Naive thymus-derived CD8-positive, alpha-beta T cell (primary cell): Measurements from ENCODE around the gene HDAC9. TPM values are rescaled to one million over a fixed set of nuclear protein-coding genes. Genes with fewer than 3 reads are reported as not detected.

Experiments used
- ATAC-seq, 2 donors: fragments of 150-1000 bp; cut with Tn5 transposase in 1 of 2; sonication (Bioruptor Pico), chemical (Tn5 transposase) in 1 of 2; 1 replicate in 1 of 2; 2 replicates in 1 of 2; pipeline ENCODE4 v1.10.0; 2021; ENCODE audit warnings: mild to moderate bottlenecking in 2 of 2, moderate library complexity in 2 of 2
- POLR2A ChIA-PET: fragments of 350-600 bp; sonication (Branson Sonifier 250); formaldehyde crosslinking; loops from one replicate; lab custom pipeline; 2021; ENCODE audit warnings: antibody characterized with exemption; lab: Charles Lee
- DNase-seq, 10 donors: peaks; one replicate each; pipeline versions ENCODE4 v3.0.0 to v3.0.0-alpha.2; 2020 to 2022
- H3K27ac Mint-ChIP-seq, 10 donors: one replicate each; pipeline ENCODE4 v1.8.0; 2020 to 2022; ENCODE audit warnings: mild to moderate bottlenecking in 10 of 10, mixed read lengths in 10 of 10, moderate library complexity in 4 of 10, inconsistent platforms in 1 of 10
- H3K27me3 Mint-ChIP-seq, 5 donors: one replicate each; pipeline ENCODE4 v1.8.0; 2021 to 2022; ENCODE audit warnings: mixed read lengths in 5 of 5
- H3K36me3 Mint-ChIP-seq, 3 donors: one replicate each; pipeline ENCODE4 v1.8.0; 2020 to 2022; ENCODE audit warnings: mixed read lengths in 3 of 3, mild to moderate bottlenecking in 2 of 3, inconsistent platforms in 1 of 3
- H3K4me1 Mint-ChIP-seq, 4 donors: one replicate each; pipeline ENCODE4 v1.8.0; 2021 to 2022; ENCODE audit warnings: mixed read lengths in 4 of 4
- H3K4me3 Mint-ChIP-seq, 10 donors: one replicate each; pipeline ENCODE4 v1.8.0; 2020 to 2022; ENCODE audit warnings: mild to moderate bottlenecking in 10 of 10, mixed read lengths in 10 of 10, moderate library complexity in 6 of 10, inconsistent platforms in 1 of 10
- H3K9me3 Mint-ChIP-seq, 9 donors: one replicate each; pipeline ENCODE4 v1.8.0; 2020 to 2022; ENCODE audit warnings: mixed read lengths in 9 of 9, mild to moderate bottlenecking in 3 of 9, inconsistent platforms in 1 of 9, moderate library complexity in 1 of 9
- polyA plus RNA-seq, 3 donors: library from polyadenylated mRNA; unstranded; fragments of 300-500 nt; fragmentation: Illumina TruSeq; gene quantifications; one replicate each; pipeline ENCODE4 v1.2.3, GENCODE V29; 2021
- total RNA-seq, 8 experiments: library from RNA in 2 of 8; stranded (reverse) in 2 of 8; gene quantifications; one replicate each; pipeline ENCODE4 v1.2.3 and lab custom pipeline; 2021 to 2026

Gene HDAC9
- total and polyA plus RNA-seq, 5 experiments from 2014 or later: 0.03 to 3.1 (median 2.0) TPM

DNA sequence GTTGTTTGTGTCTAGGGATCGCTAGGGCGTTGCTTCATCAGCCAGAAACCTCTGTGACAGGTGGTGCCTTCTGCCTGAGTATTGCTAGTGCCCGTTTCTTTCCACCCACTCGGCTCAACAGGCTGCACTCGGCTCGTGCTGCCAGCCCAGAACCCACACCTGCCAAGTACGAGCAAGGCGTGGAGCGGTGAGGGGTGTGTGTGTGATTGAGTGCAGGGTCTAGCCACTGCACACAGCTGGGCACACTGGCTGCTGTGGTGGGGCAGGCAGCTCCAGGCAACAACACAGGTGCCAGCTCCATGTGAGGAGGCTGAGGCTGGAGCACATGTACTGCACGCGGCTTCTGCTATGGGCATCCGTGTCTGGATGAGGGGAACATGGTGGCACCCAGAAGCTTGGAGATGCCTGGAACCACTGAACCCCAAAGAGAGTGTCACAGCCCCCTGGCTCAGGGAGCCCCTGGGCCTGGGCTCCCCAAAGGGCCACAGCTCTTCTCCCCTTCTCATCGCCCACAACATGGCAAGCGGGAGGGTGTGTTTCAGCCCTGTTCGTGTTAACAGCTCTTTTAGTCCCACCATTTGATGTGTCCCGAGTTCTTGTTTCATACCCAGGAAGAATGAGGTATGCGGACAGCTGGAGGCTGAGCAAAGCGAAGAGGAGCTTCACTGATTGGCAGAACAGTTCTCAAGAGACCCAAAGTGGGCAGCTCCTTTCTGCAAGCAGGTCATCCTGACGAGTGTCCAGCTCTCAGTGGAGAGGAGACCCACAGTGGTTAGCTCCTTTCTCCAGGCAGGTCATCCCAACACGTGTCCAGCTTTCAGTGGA lies 78.1 kb downstream of the HDAC9 start:
- H3K9me3 Mint-ChIP-seq: no peaks in the 10 kb centered on the region
- no peaks in the 10 kb centered on the region for H3K27me3 Mint-ChIP-seq
- no peaks in the 10 kb centered on the region for H3K36me3 Mint-ChIP-seq
- no peak overlapping the region for H3K4me3 Mint-ChIP-seq
- ATAC-seq (no peak), DNase-seq (no peak)
- POLR2A ChIA-PET: no interaction called here
- H3K4me1 Mint-ChIP-seq: peaks cover 0 to 28% (median 0%) of the 10 kb centered on the region in 4 donors
- peak overlapping the region in 1 of 10 donors; percentile 38 for H3K27ac Mint-ChIP-seq

GRCh38 chr7:18574235-18574540 lies 78.6 kb downstream of the HDAC9 start:
- Mint-ChIP-seq H3K4me3 (no peak overlapping the region), H3K27me3 (no peaks in the 10 kb centered on the region), H3K36me3 (no peaks in the 10 kb centered on the region), H3K27ac (no peak overlapping the region), H3K4me1 (peaks cover 0 to 28% (median 0%) of the 10 kb centered on the region in 4 donors), H3K9me3 (no peaks in the 10 kb centered on the region)
- DNase-seq: no peak
- ATAC-seq: no peak
- POLR2A ChIA-PET: no interaction called here

- Mint-ChIP-seq H3K27me3 (no peaks in the 10 kb centered on the region), H3K36me3 (no peaks in the 10 kb centered on the region), H3K4me3 (no peak overlapping the region), H3K4me1 (peaks cover 0 to 28% (median 0%) of the 10 kb centered on the region in 4 donors), H3K9me3 (no peaks in the 10 kb centered on the region), H3K27ac (no peak overlapping the region)
- POLR2A ChIA-PET: no interaction called here
- ATAC-seq (no peak), DNase-seq (no peak)
Measured at GRCh38 chr7:18574676-18575075, 79.1 kb downstream of the HDAC9 start.

GRCh38 chr7:18575622-18576572 lies 80.3 kb downstream of the HDAC9 start:
- Mint-ChIP-seq H3K36me3 (no peaks in the 10 kb centered on the region), H3K27me3 (no peaks in the 10 kb centered on the region), H3K4me3 (no peak overlapping the region), H3K4me1 (peaks cover 0 to 28% (median 0%) of the 10 kb centered on the region in 4 donors), H3K27ac (no peak overlapping the region), H3K9me3 (no peaks in the 10 kb centered on the region)
- DNase-seq (no peak), ATAC-seq (no peak)
- POLR2A ChIA-PET: no interaction called here

DNA sequence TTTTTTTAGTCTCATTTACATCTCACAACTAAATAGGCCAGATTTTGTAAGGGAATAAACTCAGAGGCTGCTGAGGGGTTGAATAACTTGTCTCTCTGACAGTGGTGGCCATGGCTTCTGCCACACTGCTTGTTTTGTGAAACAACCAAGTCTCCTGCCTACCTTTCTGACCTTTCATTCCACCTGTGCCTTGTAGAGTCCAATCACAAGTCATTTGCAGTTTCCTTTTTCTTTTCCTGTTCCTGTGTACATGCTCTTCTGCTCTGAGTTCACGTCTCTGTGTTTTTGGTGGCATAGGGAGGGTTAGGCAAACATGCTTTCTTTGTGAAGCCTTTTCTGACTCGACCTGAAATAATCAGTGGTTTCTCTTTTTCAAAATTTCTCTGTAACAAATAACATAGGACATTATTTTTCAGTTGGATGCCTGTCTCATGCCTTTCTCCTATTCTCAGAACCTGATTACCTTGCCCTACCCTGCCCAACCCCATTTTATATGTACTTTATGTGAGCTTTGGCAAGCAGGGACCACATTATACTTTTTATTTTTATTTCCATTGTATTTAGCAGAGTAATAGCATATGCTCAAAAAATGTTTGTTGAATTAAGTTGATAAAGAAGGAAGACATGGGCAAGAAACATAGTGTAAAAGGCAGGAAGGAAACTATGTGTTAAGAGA lies 81.7 kb downstream of the HDAC9 start:
- no peak overlapping the region for H3K27ac Mint-ChIP-seq
- no peak for DNase-seq
- no peaks in the 10 kb centered on the region for H3K9me3 Mint-ChIP-seq
- ATAC-seq: no peak
- no peaks in the 10 kb centered on the region for H3K27me3 Mint-ChIP-seq
- H3K4me3 Mint-ChIP-seq: no peak overlapping the region
- POLR2A ChIA-PET: no interaction called here
- H3K4me1 Mint-ChIP-seq: peaks cover 0 to 26% (median 0%) of the 10 kb centered on the region in 4 donors
- no peaks in the 10 kb centered on the region for H3K36me3 Mint-ChIP-seq

GRCh38 chr7:18579698-18580097 lies 84.1 kb downstream of the HDAC9 start:
- Mint-ChIP-seq H3K4me1 (peaks cover 0 to 17% (median 0%) of the 10 kb centered on the region in 4 donors), H3K36me3 (no peaks in the 10 kb centered on the region), H3K4me3 (no peak overlapping the region), H3K27ac (no peak overlapping the region), H3K9me3 (no peaks in the 10 kb centered on the region), H3K27me3 (no peaks in the 10 kb centered on the region)
- POLR2A ChIA-PET: no interaction called here
- no peak for DNase-seq
- no peak for ATAC-seq

DNA sequence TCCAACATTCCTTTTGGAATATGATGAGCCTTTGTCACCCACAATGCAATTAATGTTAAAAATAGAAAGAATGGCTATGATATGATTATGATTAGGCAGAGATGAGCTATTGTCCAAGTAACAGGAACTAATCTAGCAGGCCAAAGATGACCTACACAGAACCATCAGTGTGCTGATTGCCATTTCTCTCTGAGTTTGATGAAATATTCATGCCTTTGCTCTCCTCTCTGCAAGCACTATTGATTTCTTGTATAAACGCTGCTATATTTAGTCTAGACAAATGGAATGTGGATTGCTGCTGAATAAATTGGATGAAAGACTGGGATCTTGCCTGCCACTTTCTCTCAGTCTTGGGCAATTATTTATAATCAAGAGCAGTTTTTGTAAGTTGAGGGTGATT lies 85.4 kb downstream of the HDAC9 start:
- H3K36me3 Mint-ChIP-seq: no peaks in the 10 kb centered on the region
- DNase-seq: no peak
- POLR2A ChIA-PET: no interaction called here
- no peak for ATAC-seq
- H3K9me3 Mint-ChIP-seq: no peaks in the 10 kb centered on the region
- H3K4me1 Mint-ChIP-seq: peaks cover 0 to 14% (median 0%) of the 10 kb centered on the region in 4 donors
- H3K27me3 Mint-ChIP-seq: no peaks in the 10 kb centered on the region
- H3K27ac Mint-ChIP-seq: no peak overlapping the region
- H3K4me3 Mint-ChIP-seq: no peak overlapping the region

DNA sequence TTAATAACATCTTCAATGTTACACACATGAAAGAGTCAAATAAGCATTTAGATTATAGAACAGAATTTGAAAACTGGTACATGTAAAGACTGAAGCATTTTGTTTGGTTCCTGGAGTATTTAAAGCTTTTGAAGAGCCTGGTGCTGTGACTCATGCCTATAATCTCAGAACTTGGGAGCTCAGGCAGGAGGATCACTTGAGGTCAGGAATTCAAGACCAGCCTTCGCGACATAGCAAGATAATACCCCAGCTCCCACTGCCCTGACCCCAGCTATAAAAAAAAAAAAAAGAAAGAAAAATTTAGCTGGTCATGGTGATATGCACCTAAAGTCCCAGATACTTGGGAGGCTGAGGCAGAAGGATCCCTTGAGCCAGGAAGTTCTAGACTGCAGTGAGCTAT lies 87.8 kb downstream of the HDAC9 start:
- Mint-ChIP-seq H3K4me1 (no peaks in the 10 kb centered on the region), H3K9me3 (no peaks in the 10 kb centered on the region), H3K27me3 (no peaks in the 10 kb centered on the region), H3K27ac (no peak overlapping the region), H3K4me3 (no peak overlapping the region), H3K36me3 (no peaks in the 10 kb centered on the region)
- DNase-seq (no peak), ATAC-seq (no peak)
- POLR2A ChIA-PET: no interaction called here

DNA sequence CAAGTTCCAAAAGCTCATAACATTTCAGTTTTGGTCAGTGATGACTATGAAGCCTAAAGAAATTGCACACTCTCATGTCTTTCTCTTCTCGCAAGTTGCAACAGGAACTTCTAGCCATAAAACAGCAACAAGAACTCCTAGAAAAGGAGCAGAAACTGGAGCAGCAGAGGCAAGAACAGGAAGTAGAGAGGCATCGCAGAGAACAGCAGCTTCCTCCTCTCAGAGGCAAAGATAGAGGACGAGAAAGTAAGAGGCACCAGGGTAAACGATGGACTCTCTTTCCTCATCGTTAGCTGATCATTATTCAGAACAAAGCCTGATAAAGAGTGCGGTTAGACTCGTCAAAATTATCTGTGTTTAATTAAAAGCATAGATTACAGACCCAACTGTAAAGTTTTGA lies 94.7 kb downstream of the HDAC9 start:
- Mint-ChIP-seq H3K27ac (peak overlapping the region in 1 of 10 donors; percentile 8), H3K4me3 (no peak overlapping the region), H3K9me3 (no peaks in the 10 kb centered on the region), H3K27me3 (peaks cover 0 to 3% (median 0%) of the 10 kb centered on the region in 5 donors), H3K36me3 (no peaks in the 10 kb centered on the region), H3K4me1 (peaks cover 0 to 14% (median 0%) of the 10 kb centered on the region in 4 donors)
- DNase-seq (no peak), ATAC-seq (no peak)
- POLR2A ChIA-PET: no interaction called here

DNA sequence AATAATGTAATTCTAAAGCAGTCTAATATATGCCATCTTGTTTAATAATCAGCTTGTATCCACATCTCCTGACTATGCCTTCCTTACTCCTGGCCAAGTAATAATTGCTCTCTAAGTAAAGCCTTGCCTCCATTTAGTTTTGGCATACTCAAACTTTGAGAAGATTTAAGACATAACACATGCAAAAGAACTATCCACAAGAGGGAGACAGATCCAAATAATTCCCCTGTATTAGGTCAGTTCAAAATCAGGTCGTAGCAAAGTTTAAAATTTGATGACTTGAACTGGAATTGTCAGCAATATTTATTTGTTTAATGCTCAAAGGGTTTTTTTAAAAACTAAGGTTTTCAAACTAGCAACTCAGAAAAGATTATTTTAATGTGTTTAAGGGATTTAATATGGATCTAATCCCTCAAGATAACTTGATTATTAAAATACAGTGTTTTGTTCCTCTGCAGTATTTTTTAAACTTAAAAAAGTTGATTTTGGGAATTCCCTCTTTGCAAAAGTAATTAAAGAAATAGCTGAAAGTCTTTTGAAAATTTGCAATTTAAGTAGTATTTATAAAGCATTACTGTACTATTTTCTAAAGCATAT lies 95.3 kb downstream of the HDAC9 start:
- Mint-ChIP-seq H3K9me3 (no peaks in the 10 kb centered on the region), H3K27ac (peak overlapping the region in 1 of 10 donors; percentile 8), H3K36me3 (no peaks in the 10 kb centered on the region), H3K4me3 (no peak overlapping the region), H3K4me1 (peaks cover 0 to 14% (median 0%) of the 10 kb centered on the region in 4 donors), H3K27me3 (peaks cover 0 to 3% (median 0%) of the 10 kb centered on the region in 5 donors)
- POLR2A ChIA-PET: no interaction called here
- no peak for DNase-seq
- no peak for ATAC-seq

- Mint-ChIP-seq H3K36me3 (no peaks in the 10 kb centered on the region), H3K4me3 (no peak overlapping the region), H3K9me3 (no peaks in the 10 kb centered on the region), H3K27ac (no peak overlapping the region), H3K27me3 (no peaks in the 10 kb centered on the region), H3K4me1 (peaks cover 0 to 14% (median 0%) of the 10 kb centered on the region in 4 donors)
- DNase-seq: no peak
- POLR2A ChIA-PET: no interaction called here
- ATAC-seq: no peak
Measured at GRCh38 chr7:18593602-18594279, 98.2 kb downstream of the HDAC9 start.

- ATAC-seq (no peak), DNase-seq (no peak)
- no peak overlapping the region for H3K27ac Mint-ChIP-seq
- H3K36me3 Mint-ChIP-seq: peaks cover 0 to 7% (median 0%) of the 10 kb centered on the region in 3 donors
- POLR2A ChIA-PET: no interaction called here
- H3K9me3 Mint-ChIP-seq: peaks cover 2 to 28% (median 11%) of the 10 kb centered on the region in 9 donors
- no peaks in the 10 kb centered on the region for H3K27me3 Mint-ChIP-seq
- peaks cover 0 to 5% (median 0%) of the 10 kb centered on the region in 4 donors for H3K4me1 Mint-ChIP-seq
- H3K4me3 Mint-ChIP-seq: no peak overlapping the region
Measured at GRCh38 chr7:18597754-18598153, 102.2 kb downstream of the HDAC9 start.
